Thoracic aorta (tissue), 2 donors: ENCODE results near the gene ABHD13. TPM values are rescaled to one million over a fixed set of nuclear protein-coding genes. Genes with fewer than 3 reads are reported as not detected.
"Not testable (repeated sequence)": the region's sequence is repeated elsewhere in the genome, so short reads cannot be mapped to it uniquely, and the experiment has no call there.

Source experiments
- ATAC-seq: fragments of 150-250 bp; one replicate; pipeline ENCODE4 v1.8.0; 2017; ENCODE audit warnings: low read depth; ENCODE audit not compliant: insufficient number of reproducible peaks, low FRiP score
- DNase-seq: peaks from one replicate; pipeline ENCODE4 v3.0.0-alpha.2; 2020; ENCODE audit warnings: low spot score
- H3K27ac ChIP-seq, 2 donors: fragments of 200-600 bp; sonication (generic); 1 replicate in 1 of 2; 2 replicates in 1 of 2; pipeline ENCODE4 v1.5.1; 2016; ENCODE audit warnings: mild to moderate bottlenecking in 2 of 2, moderate library complexity in 2 of 2
- H3K27me3 ChIP-seq: fragments of 200-600 bp; sonication (generic); replicated peaks from 2 replicates; pipeline ENCODE4 v1.6.0; 2016; ENCODE audit warnings: mild to moderate bottlenecking; ENCODE audit not compliant: insufficient read depth
- H3K36me3 ChIP-seq: fragments of 200-600 bp; sonication (generic); one replicate; pipeline ENCODE4 v1.5.1; 2016
- H3K4me1 ChIP-seq, 2 donors: fragments of 200-600 bp; sonication (generic); 1 replicate in 1 of 2; 2 replicates in 1 of 2; pipeline versions ENCODE4 v1.5.1 to v1.6.0; 2016; ENCODE audit warnings: low read depth in 2 of 2, mild to moderate bottlenecking in 1 of 2; ENCODE audit not compliant: control insufficient read depth in 1 of 2
- H3K4me3 ChIP-seq: fragments of 200-600 bp; sonication (generic); 2 replicates; pipeline ENCODE4 v1.5.1; 2016; ENCODE audit warnings: mild to moderate bottlenecking
- H3K9me3 ChIP-seq: fragments of 200-600 bp; sonication (generic); 2 replicates; pipeline ENCODE4 v1.5.1; 2016
- total RNA-seq, 2 donors: library from RNA; depleted of rRNA; stranded (reverse); fragments of >200 nt; gene quantifications; one replicate each; pipeline versions ENCODE4 v1.1.0 to v1.2.3, GENCODE V29; 2016
- TF ChIP-seq, protein P1 (sequence below): fragments of 200-600 bp; sonication (generic); IDR thresholded peaks from one replicate; pipeline ENCODE4 v1.5.1; 2019; ENCODE audit warnings: antibody characterized with exemption

Gene ABHD13
- total RNA-seq, 2 donors from 2014 or later, result 8.5 to 18.0 TPM

DNA sequence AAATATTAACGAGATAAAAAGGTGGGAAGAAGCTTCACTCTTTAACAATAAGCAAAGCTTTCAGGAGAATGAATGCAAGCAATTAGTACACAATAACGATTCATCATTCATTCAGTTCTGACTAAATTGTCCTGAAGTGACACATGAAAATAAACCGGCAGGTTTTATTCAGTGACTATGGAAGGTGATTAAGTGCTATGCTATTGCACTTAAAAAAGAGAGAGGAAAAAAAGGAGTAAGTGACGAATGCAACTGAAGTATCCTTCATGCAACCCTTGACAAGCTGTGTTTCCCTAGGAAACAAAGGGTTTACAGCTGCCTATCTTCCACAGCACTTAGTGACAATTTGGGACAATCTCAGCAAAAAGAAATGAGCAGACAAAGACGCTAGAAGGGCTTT is 4.2 kb upstream of the ABHD13 start:
- peak overlapping the region; percentile 79 for H3K4me3 ChIP-seq
- H3K27me3 ChIP-seq, result no peaks in the 10 kb centered on the region
- no peaks in the 10 kb centered on the region for H3K9me3 ChIP-seq
- peaks cover 5% of the 10 kb centered on the region for H3K36me3 ChIP-seq
- no peak for DNase-seq
- ATAC-seq, result no peak
- H3K27ac ChIP-seq, result peak overlapping the region in 1 of 2 donors; percentile 40
- TF ChIP-seq, protein P1, sequence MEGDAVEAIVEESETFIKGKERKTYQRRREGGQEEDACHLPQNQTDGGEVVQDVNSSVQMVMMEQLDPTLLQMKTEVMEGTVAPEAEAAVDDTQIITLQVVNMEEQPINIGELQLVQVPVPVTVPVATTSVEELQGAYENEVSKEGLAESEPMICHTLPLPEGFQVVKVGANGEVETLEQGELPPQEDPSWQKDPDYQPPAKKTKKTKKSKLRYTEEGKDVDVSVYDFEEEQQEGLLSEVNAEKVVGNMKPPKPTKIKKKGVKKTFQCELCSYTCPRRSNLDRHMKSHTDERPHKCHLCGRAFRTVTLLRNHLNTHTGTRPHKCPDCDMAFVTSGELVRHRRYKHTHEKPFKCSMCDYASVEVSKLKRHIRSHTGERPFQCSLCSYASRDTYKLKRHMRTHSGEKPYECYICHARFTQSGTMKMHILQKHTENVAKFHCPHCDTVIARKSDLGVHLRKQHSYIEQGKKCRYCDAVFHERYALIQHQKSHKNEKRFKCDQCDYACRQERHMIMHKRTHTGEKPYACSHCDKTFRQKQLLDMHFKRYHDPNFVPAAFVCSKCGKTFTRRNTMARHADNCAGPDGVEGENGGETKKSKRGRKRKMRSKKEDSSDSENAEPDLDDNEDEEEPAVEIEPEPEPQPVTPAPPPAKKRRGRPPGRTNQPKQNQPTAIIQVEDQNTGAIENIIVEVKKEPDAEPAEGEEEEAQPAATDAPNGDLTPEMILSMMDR, result no peak
- H3K4me1 ChIP-seq, result peaks cover 9 to 28% of the 10 kb centered on the region in 2 donors

DNA sequence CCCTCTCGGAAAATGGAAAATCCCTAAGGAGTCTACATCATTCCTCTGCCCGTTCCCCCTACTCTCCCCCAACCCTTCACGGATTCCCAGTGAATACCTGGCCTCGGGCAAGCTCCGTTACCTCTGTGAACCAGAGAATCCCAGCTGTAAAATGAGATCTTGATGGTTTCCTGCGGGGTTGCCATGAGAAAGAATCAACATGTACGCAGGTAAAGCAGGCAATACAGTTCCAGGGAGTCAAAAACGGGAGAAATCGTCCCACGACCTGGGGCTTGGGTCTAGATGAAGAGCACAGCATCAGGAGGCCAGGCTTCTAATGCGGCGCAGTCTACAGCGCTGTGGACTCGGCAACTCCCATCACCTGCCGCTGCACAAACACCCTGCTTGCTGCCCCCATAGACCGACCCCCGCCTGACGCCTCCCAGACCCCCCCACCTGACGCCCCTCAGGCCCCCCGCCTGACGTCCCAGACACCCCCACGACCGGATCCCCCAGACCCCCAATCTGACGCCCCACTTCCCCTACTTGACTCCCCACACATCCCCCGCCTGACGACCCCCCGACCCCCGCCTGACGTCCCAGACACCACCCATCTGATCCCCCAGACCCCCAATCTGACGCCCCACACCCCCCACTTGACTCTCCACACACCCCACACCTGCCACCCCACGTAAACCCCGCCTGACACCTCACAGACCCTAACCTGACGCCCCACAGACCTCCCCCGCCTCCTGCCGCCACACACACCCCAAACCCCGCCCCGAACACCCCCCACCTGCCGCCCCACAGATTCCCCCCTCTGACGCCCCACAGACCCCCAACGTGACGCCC is 3.5 kb upstream of the ABHD13 start:
- peaks cover 13 to 35% of the 10 kb centered on the region in 2 donors for H3K4me1 ChIP-seq
- H3K27me3 ChIP-seq, result no peaks in the 10 kb centered on the region
- DNase-seq (no peak), ATAC-seq (no peak)
- H3K4me3 ChIP-seq, result peak overlapping the region; percentile 79
- TF ChIP-seq, protein P1, result no peak
- no peaks in the 10 kb centered on the region for H3K9me3 ChIP-seq
- H3K36me3 ChIP-seq, result peaks cover 5% of the 10 kb centered on the region
- H3K27ac ChIP-seq, result peak overlapping the region; percentile 19 to 40

DNA sequence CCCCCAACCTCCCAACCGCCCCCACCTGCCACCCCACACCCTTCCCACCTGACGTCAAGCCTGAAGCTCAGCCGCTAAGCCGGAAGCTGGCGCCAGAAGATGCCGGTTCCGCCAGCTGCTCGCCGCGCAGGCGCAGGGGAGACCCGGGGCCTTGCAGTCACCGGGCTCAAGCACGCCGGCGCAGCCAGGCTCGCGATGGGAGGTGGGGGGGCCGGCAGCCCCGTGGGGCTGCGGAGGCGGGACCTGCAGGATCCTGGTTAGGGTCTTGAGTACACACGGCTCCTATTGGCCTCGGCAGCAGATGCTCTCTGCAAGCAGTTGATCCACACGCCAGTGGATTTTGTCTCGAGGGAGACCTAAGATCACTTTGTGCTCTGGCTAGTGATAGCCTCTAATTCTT is 2.8 kb upstream of the ABHD13 start, which contains the start of gene LIG4:
Gene LIG4 (minus strand): TSS at position 101 of the 400 bp plus-strand sequence. CDS start 4,268 bp downstream, outside the sequence.
- Histone ChIP-seq H3K27me3 (no peaks in the 10 kb centered on the region), H3K4me1 (peaks cover 21 to 43% of the 10 kb centered on the region in 2 donors), H3K4me3 (peak within 1 kb of the TSS; percentile 79), H3K36me3 (peaks cover 5% of the 10 kb centered on the region), H3K9me3 (no peaks in the 10 kb centered on the region), H3K27ac (peak within 1 kb of the TSS; percentile 51 to 64)
- TF ChIP-seq, protein P1, result no peak
- DNase-seq (peak; percentile 35), ATAC-seq (peak; percentile 56)

DNA sequence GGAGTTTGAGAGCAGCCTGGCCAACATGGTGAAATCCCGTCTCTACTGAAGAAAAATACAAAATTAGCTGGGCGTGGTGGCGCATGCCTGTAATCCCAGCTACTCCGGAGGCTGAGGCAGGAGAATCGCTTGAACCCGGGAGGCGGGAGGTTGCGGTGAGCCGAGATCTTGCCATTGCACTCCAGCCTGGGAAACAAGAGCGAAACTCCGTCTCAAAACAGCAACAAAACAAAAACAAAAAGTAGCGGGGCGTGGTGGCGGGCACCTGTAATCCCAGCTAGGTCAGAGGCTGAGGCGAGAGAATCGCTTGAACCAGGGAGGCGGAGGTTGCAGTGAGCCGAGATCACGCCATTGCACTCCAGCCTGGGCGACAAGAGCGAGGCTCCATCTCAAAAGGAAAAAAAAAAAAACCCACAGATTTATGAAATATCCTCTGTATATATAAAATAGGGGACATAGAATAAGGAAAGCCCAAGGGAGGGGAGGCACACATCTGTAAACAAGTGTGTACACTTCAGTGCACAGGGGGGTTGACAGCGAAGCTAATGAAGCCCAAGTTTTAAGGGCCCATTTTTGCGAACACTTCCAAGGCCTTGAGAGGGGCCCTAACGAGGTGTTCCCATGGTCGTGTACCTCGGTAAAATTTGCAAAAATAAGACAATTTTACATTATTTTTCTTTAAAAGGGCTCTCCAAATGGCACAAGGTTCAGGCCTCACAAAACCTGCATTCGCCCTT is 717 bp upstream of the ABHD13 start:
- H3K4me3 ChIP-seq, result peak overlapping the region; percentile 80
- not testable (repeated sequence) for H3K9me3 ChIP-seq, ATAC-seq, DNase-seq, H3K36me3 ChIP-seq, H3K27me3 ChIP-seq
- peaks cover 22 to 57% of the 10 kb centered on the region in 2 donors for H3K4me1 ChIP-seq
- peak overlapping the region; percentile 74 to 76 for H3K27ac ChIP-seq

DNA sequence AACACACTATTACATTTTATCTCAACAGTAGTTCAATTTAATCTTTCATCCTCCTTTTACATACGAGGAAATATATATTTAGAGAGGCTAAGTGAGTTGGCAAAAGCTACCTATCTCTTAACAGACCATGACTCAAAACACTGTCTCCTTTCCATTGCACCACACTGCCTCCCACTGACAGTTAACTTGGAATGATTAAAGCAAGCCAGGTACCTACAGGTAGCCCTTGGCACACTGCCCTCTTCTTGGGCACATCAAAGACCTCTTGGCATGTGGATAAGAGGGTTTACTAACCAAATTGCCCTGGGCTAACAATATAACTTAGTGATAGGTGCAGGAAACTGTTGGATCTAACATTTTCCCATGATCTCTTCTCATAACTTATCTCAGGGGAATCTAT is 1.8 kb downstream of the ABHD13 start:
- Histone ChIP-seq H3K9me3 (no peaks in the 10 kb centered on the region), H3K27me3 (no peaks in the 10 kb centered on the region), H3K4me3 (peak overlapping the region; percentile 80), H3K36me3 (no peaks in the 10 kb centered on the region), H3K27ac (no peak overlapping the region), H3K4me1 (peaks cover 22 to 62% of the 10 kb centered on the region in 2 donors)
- no peak for DNase-seq
- ATAC-seq, result no peak
- TF ChIP-seq, protein P1, result no peak
